HUES48 (cell line): Measurements from ENCODE around the gene UNC79.

Experiments
- H3K27ac ChIP-seq: one replicate; pipeline ENCODE4 v1.7.0; 2013; ENCODE audit warnings: low read depth, low read length, inconsistent platforms
- H3K27me3 ChIP-seq: 2 replicates; pipeline ENCODE4 v1.6.1; 2013; ENCODE audit warnings: mild to moderate bottlenecking, low read length; ENCODE audit not compliant: control insufficient read depth, insufficient read depth
- H3K36me3 ChIP-seq: 2 replicates; pipeline ENCODE4 v1.6.1; 2013; ENCODE audit warnings: low read length; ENCODE audit not compliant: control insufficient read depth, insufficient read depth
- H3K4me1 ChIP-seq: 2 replicates; pipeline ENCODE4 v1.6.1; 2013; ENCODE audit warnings: mild to moderate bottlenecking, low read length; ENCODE audit not compliant: control insufficient read depth, insufficient read depth
- H3K4me3 ChIP-seq: 2 replicates; pipeline ENCODE4 v1.5.1; 2013; ENCODE audit warnings: mild to moderate bottlenecking, low read depth, low read length
- H3K9ac ChIP-seq: 2 replicates; pipeline ENCODE4 v1.6.1; 2013; ENCODE audit warnings: mild to moderate bottlenecking, low read depth, low read length, moderate library complexity
- H3K9me3 ChIP-seq: 2 replicates; pipeline ENCODE4 v1.6.1; 2013; ENCODE audit warnings: low read length; ENCODE audit not compliant: control insufficient read depth, insufficient read depth

The UNC79 gene

DNA sequence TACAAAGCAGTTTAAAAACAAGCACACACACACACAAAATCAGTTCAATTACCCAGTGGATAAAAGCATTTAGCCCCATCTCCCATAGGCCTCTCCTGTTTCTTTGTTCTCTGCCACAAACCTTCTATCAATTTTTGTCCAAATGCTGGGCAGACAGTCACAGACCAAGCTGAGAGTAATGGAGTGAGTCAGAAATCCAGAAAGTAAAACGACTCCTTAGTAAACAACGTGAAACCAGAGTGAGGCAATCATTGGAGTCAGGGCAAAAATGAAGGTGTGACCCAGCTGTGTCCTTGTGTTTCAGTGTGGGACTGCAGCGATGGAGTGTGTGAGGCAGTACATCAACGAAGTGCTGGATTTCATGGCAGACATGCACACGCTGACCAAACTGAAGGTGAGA is 255.5 kb downstream of the UNC79 start:
- H3K9ac ChIP-seq = no peak overlapping the region
- no peak overlapping the region for H3K4me3 ChIP-seq
- no peaks in the 10 kb centered on the region for H3K27me3 ChIP-seq
- no peaks in the 10 kb centered on the region for H3K9me3 ChIP-seq
- H3K4me1 ChIP-seq = peaks cover 49% of the 10 kb centered on the region
- no peaks in the 10 kb centered on the region for H3K36me3 ChIP-seq
- H3K27ac ChIP-seq = no peak overlapping the region

DNA sequence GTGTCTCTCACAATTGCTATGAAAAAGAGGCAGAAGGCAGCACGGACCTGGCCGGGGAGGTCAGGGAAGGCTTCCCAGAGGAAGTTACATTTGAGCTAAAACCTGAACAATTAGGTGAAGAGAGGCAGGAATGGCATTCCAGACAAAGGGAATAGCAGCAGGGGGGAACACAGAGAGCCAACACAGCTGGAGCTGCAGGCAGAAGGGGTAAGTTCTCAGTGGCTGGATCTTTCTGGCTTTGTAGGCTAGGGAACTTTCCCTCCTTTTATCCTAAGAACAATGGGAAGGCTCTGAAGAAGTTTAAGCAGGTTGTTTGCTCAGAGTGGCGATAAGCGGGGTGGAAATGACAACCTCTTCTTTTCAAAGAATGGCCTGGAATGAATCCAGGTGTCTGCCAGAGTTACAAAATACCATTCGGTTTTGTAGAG is 257.5 kb downstream of the UNC79 start:
- Histone ChIP-seq H3K9ac (peak overlapping the region; percentile 42), H3K27ac (peak overlapping the region; percentile 95), H3K36me3 (no peaks in the 10 kb centered on the region), H3K4me3 (peak overlapping the region; percentile 30), H3K27me3 (no peaks in the 10 kb centered on the region), H3K4me1 (peaks cover 59% of the 10 kb centered on the region), H3K9me3 (no peaks in the 10 kb centered on the region)

DNA sequence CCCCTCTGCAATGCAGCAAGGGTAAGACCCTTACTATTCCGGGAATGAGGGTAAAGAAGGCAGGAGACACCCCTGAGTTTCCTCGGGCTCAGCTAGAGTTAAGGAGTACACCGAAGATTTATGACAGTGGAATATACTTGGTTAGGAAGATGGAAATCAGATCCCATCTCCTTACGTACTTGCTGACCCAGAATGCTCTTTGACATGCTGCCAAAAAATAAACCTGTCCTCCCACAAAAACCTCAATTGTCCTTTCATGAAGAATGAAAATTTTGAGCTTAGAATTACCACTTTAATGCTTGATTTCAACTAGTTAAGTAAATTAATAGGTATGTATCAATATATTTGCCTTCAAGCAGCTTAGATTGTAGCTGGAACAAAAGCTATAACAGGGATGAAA is 258.1 kb downstream of the UNC79 start:
- Histone ChIP-seq H3K27me3 (no peaks in the 10 kb centered on the region), H3K9me3 (no peaks in the 10 kb centered on the region), H3K27ac (peak overlapping the region; percentile 95), H3K4me1 (peaks cover 65% of the 10 kb centered on the region), H3K9ac (peak overlapping the region; percentile 42), H3K36me3 (no peaks in the 10 kb centered on the region), H3K4me3 (peak overlapping the region; percentile 30; the same call in 1 of the 2 replicates)

DNA sequence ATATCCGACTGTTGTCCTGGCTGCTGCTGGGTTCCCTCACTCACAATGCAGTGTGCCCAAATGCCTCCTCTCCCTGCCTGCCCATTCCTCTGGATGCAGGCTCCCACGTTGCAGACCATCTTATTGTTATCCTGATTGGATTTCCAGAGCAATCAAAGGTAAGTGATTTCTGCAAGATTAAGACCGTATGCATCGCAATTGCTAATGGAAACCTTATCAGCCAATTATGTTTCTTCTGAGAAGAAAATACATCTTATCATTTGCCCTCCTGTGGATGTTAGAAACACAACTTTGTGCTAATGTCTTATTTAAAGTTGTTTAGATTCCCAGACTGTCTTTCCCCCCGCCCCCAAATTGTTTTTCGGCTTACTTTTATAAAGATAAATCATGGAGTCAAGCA is 259.4 kb downstream of the UNC79 start:
- H3K9me3 ChIP-seq = no peaks in the 10 kb centered on the region
- H3K4me1 ChIP-seq = peaks cover 70% of the 10 kb centered on the region
- no peak overlapping the region for H3K4me3 ChIP-seq

DNA sequence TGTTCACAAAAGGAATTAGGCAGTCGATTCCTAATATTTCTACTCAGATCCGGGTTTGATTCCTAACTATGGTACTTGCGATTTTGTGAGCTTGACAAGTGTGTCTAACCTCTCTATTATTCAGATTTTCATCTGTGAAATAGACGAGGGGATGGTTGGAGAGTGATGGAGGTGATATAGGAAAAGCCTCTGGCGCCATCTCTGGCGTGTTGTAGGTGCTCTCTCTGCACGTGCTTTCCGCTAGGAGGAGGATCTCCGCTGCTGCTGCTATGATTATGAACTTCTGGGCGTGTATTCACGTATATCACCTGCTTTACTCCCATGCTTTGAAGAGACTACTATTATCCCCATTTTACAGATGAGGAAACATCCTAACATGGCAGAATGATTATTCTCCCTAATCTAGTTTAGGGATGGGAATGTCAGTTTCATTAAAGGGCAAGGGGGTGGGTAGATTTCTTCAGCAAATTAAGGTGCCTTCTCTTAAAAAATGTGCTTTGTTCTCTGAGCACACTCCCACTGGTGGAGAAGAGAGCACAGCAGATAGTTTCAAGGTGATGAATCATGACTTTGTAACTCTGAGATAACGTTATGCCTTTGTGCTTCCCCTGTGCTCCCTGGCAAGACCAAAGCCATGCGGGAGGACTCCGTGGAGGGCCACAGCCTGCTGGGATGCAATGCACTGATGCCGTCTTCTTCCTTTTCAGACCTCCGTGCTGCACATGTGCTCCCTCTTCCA is 260.5 kb downstream of the UNC79 start:
- Histone ChIP-seq H3K36me3 (no peaks in the 10 kb centered on the region), H3K27me3 (no peaks in the 10 kb centered on the region), H3K9me3 (no peaks in the 10 kb centered on the region), H3K4me1 (peaks cover 61% of the 10 kb centered on the region), H3K9ac (no peak overlapping the region), H3K27ac (no peak overlapping the region), H3K4me3 (no peak overlapping the region)

More for the DNA sequence above, 259.4 kb downstream of the UNC79 start:
- no peak overlapping the region for H3K9ac ChIP-seq
- H3K27ac ChIP-seq = no peak overlapping the region
- no peaks in the 10 kb centered on the region for H3K36me3 ChIP-seq
- H3K27me3 ChIP-seq = no peaks in the 10 kb centered on the region

DNA sequence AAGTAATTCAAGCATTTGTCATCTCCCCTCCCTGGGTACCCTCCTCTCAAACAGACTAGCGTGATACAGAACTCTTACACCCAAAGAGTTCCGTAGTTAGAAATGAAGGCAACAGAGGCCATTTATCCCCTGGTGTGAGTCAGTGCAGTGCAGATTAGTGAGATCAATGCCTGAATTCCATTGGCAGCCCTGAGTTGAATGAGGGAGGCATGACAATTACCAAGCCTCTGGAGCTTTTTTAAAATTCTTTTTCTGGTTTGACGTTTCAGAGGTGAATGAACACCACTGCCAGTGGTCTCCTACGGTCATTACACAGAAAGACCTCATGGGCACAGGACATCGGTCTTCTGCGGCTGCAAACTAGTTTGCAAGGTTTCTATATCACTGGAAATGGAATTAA is 263.2 kb downstream of the UNC79 start:
- no peak overlapping the region for H3K4me3 ChIP-seq
- no peaks in the 10 kb centered on the region for H3K9me3 ChIP-seq
- H3K4me1 ChIP-seq = peaks cover 36% of the 10 kb centered on the region
- H3K27ac ChIP-seq = peak overlapping the region; percentile 69
- H3K36me3 ChIP-seq = no peaks in the 10 kb centered on the region
- no peak overlapping the region for H3K9ac ChIP-seq
- H3K27me3 ChIP-seq = no peaks in the 10 kb centered on the region

DNA sequence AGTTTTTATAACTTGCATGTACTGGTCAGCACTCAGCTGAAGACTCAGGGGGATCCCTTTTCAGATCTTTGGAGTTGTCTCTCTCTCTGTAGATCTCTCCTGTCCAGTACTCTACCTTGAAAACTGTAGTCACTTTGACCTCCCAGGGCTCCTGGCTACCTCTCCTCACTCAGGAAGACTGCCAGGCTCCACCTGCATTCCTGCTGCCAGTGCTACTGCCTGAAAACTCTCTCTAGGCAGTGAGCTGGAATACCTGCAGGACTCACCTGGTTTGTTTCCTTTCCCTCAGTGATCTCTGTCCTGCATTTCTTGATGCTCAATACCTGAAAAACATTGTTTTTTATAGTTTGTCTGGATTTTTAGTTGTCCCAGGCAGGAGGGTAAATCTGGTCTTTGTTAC is 270.2 kb downstream of the UNC79 start:
- Histone ChIP-seq H3K9ac (no peak overlapping the region), H3K27ac (no peak overlapping the region), H3K36me3 (no peaks in the 10 kb centered on the region), H3K27me3 (no peaks in the 10 kb centered on the region), H3K4me3 (no peak overlapping the region), H3K4me1 (no peaks in the 10 kb centered on the region), H3K9me3 (no peaks in the 10 kb centered on the region)

DNA sequence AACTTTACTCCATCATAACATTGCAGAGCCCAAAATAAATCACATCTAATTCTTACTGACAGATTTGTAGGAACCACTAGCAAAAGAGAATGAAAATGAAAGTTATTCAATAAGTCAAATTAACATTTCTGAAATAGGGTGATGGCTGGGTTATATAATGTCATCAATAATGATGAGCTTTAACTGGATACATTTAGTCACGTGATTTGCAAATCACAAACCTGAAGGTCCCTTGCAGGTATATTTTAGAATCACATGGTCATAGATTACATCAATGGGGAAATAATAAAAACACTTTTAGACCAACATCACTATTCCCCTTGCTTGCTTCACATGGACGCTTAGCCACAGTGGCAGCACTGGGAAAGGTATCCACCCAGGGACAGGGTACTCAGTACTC is 270.8 kb downstream of the UNC79 start:
- H3K9me3 ChIP-seq = no peaks in the 10 kb centered on the region
- no peak overlapping the region for H3K27ac ChIP-seq
- H3K36me3 ChIP-seq = no peaks in the 10 kb centered on the region
- H3K9ac ChIP-seq = no peak overlapping the region
- H3K4me1 ChIP-seq = no peaks in the 10 kb centered on the region
- H3K27me3 ChIP-seq = no peaks in the 10 kb centered on the region
- H3K4me3 ChIP-seq = no peak overlapping the region

DNA sequence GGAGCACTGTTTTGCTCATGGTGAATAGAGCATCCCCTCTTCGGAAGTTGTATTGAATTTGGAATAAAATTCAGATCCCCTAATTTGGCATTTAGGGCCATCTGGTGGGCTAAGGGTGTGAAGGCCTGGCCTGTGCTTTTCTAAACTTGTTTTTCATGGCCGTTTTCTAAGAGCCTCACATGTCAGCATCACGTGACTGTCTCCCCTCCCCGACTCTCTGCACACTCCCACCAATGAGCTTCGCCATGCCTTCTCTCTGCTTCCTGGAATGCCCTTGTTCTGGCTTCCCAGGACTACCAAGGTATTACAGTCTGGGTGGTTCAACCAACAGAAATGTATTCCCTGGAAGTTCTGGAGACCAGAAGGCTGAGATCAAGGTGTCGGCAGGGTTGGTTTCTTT is 272.2 kb downstream of the UNC79 start:
- Histone ChIP-seq H3K9ac (no peak overlapping the region), H3K36me3 (no peaks in the 10 kb centered on the region), H3K27me3 (no peaks in the 10 kb centered on the region), H3K27ac (no peak overlapping the region), H3K4me3 (no peak overlapping the region), H3K4me1 (no peaks in the 10 kb centered on the region), H3K9me3 (no peaks in the 10 kb centered on the region)

DNA sequence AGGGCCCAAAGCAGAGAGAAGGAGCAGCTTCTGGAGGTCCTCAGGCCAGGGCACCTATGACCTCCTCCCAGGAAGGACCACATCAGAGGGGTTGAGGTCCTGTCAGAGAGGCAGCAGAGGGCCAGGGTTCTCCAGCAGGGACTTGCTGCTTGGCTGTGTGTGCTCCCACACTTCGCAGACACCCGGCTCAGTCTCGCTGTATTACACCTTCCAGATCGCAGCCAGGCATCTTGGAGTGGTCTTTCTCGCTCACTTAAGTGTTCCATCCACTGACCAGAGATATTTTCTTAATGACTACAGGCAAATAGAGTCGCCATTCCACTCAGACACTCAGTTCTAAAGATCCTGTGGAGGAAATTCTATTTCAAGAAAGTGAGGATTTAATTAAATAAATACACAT is 273.2 kb downstream of the UNC79 start:
- Histone ChIP-seq H3K4me3 (no peak overlapping the region), H3K9me3 (no peaks in the 10 kb centered on the region), H3K36me3 (no peaks in the 10 kb centered on the region), H3K27ac (no peak overlapping the region), H3K9ac (no peak overlapping the region), H3K27me3 (no peaks in the 10 kb centered on the region), H3K4me1 (no peaks in the 10 kb centered on the region)

DNA sequence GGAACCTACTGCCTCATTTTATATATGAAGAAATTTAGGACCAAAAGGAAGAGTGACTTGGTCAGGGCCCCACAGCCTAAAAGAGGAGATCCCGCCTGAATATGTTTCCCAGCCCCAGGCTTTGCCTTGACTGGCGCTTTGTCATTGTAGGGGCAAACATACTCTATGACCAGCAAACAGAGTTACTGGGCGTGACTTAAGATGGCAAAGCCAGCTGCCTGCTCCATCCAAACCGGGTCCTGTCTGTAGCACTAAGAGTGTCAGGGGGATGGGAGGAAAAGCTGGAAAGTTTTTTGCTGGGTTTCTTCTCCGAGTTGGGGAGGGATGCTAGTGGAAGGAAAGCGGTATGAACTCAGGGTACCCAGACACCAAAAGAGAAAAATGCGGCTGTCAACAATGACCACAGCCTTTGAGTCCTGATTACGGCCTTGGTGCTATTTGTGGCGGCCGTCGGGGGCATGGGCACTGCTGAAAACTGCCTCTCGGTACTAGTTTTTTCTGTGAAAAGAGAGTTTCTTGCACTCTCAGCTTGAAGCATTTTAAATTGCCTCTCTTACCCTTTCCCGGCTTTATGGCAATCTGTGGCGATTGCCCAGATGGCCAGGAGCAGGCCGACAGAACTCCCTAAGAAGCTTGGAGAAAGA is 274.9 kb downstream of the UNC79 start:
- no peaks in the 10 kb centered on the region for H3K9me3 ChIP-seq
- no peaks in the 10 kb centered on the region for H3K27me3 ChIP-seq
- H3K36me3 ChIP-seq = no peaks in the 10 kb centered on the region
- H3K27ac ChIP-seq = no peak overlapping the region
- no peak overlapping the region for H3K4me3 ChIP-seq
- no peak overlapping the region for H3K9ac ChIP-seq
- H3K4me1 ChIP-seq = no peaks in the 10 kb centered on the region
